ENCODE results near the gene CRYAB.
"Not testable (repeated sequence)": the region's sequence is repeated elsewhere in the genome, so short reads cannot be mapped to it uniquely, and the experiment has no call there.

GRCh38 chr11:111933176-111933575, 21.6 kb upstream of the CRYAB start:
- not testable (repeated sequence) for TF ChIP-seq CTCF (conservative IDR thresholded peaks at IDR 0.05; ENCODE audit: low read length); EZH2phosphoT487 (IDR thresholded peaks at IDR 0.05; ENCODE audit: borderline replicate concordance)
